ENCODE data around the gene PRCP.
"Not testable (repeated sequence)": the region's sequence is repeated elsewhere in the genome, so short reads cannot be mapped to it uniquely, and the experiment has no call there.

The PRCP gene

DNA sequence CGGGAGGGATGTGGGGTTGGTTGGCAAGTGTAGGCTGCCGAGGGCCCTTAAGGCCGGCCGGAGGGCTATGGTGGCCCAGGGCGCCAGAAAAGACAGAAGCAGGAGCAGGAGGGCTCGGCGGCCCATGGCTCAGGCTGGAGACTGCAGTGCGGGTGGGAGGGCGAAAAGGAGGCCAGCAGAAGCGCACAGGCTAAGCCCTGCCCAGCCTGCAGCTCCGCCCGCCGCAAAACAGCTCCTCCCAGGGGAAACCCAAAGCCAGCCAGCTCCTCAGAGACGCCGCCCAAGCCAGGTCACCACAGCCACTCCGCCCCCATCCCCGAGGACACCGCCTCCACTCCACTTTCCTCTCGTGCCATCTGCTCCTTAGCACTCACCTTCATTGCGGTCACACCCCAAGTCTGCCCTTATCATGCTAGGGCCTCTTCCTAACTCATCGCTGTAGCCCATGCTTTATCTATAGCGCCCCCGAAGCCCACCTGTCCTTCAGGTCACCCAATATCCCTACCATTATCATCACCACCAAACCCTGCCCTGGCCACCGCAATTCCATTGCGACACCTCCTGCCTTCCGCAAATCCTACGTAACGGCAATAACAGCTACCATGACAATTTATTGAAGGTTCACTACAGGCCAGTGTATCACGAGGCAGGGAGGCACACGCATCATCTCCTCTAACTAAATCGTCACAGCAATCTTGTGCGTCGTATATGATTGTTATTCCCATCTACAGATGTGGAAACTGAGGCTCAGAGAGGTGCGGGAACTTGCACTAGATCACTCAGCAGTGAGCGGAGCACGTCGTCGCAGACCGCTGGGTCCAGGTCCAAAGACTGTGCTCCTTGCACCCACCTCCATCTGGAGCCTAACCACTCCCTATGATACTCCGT, at the start of gene PRCP:
Gene PRCP (minus strand): TSS at position 154 of the 888 bp plus-strand sequence. CDS start 28 bp downstream, at position 126.
- DNase-seq: peak; percentile 98

DNA sequence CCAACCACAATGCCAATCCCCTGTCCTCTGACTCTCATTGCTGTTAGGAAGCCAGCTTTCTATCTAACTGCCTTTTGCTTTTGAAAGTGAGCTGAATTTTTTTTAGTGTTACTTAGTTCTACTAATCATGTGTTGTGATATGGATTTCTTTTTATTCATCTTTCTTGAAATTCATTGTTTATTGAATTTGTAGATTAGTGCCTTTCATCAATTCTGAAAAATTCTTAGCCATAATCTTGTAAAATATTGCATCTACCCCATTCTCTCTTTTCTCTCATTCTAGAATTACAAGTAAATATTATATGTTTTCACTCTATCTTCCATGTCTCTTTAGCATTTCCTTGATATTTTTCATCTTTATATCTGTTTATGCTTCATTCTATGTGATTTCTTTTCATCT, 49.1 kb upstream of the PRCP start:
- no peak for DNase-seq

GRCh38 chr11:82945682-82946081, 45.5 kb upstream of the PRCP start:
- DNase-seq: no peak

GRCh38 chr11:82945041-82945440, 44.8 kb upstream of the PRCP start:
- DNase-seq: not testable (repeated sequence)

- DNase-seq: no peak
Observed at GRCh38 chr11:82944198-82944597, 44.0 kb upstream of the PRCP start.

- DNase-seq: not testable (repeated sequence)
Observed at GRCh38 chr11:82943430-82943829, 43.2 kb upstream of the PRCP start.

GRCh38 chr11:82942376-82942775, 42.1 kb upstream of the PRCP start:
- DNase-seq: no peak

DNA sequence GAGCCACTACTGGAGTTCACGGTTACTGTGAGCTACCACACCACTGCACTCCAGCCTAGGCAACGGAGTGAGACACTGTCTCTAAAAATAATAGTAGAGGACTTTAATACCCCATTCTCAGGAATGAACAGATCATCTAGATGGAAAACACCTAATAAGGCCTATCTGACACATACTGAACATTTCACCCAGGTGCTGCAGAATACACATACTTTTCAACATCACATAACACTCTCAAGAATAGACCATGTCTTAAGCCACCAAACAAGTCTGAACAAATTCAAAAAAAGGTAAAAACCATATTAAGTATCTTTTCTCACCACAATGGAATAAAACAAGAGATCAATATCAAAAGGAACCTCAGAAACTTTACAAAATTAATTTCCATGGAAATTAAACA, 39.2 kb upstream of the PRCP start:
- no peak for DNase-seq

DNA sequence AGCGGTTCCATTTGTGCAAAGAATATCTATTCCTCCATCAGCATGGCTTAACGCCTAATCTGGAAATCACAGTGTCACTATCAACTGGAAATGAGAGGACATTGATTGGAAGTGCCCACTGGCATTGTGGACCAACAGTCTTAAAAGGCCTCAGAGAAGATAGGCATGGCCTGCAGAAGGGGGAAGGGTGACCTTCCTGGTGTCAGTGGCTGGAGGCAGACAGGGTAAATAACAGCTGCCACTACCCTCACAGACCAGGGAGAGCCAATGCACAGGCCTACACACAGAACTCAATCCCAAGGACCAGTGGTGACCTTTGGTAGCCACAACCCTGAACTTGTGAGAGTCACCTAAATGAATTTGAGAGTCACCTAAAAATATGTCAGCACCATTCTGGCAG, 37.3 kb upstream of the PRCP start:
- DNase-seq: no peak

DNA sequence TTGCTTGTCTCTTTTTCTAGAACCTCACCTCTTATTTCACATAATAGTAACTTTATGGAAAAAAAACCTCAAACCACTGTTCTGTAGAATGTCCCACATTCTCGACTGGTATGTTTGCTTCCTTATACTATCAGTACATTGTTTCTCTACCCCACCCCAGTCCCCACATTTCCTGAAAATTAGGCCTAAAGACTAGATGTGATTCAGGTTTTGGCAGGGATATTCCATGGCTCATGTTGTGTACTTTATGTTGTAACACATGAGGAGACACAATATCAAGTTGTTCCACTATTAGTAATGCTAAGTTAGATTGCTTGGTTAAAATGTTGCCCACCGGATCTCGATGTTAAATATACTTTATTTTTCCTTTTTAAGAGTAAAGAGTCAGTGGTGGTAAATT, 36.0 kb upstream of the PRCP start:
- no peak for DNase-seq

DNA sequence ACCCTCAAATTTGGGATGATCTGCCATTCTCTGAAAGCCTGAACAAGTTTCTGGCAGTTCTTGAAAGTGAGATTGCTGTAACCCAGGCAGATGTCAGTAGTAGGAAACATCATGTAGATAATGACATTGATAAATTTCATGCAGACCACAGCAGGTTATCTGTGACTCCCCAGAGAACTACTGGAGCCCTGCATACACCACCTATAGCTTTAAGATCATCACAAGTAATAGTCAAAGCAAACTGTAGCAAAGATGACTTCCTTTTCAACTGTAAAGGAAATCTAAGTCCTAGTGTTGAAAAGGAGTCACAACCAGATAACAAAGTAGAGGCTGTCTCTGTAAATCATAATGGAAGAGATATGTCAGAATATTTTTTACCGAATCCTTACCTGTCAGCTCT, 32.3 kb upstream of the PRCP start:
- no peak for DNase-seq

GRCh38 chr11:82930734-82931133, 30.5 kb upstream of the PRCP start:
- DNase-seq: no peak

GRCh38 chr11:82930229-82930628, 30.0 kb upstream of the PRCP start:
- no peak for DNase-seq

DNA sequence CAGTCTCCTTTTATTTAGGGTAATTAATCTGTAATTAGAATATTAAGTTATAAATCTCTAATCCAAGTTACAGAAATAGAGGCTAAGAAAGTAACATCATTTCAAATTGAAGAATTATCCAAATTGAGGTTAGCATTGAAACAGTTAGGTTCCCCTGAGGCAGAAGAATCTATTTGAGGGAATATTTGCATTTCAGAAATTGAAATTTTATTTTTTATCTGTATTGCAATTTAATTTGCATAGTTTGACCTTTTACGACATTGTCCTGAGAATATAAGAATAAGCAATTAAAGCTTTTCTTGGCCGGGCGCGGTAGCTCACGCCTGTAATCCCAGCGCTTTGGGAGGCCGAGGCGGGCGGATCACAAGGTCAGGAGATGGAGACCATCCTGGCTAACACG, 28.9 kb upstream of the PRCP start:
- no peak for DNase-seq

GRCh38 chr11:82927264-82927880, 27.1 kb upstream of the PRCP start:
- no peak for DNase-seq

DNA sequence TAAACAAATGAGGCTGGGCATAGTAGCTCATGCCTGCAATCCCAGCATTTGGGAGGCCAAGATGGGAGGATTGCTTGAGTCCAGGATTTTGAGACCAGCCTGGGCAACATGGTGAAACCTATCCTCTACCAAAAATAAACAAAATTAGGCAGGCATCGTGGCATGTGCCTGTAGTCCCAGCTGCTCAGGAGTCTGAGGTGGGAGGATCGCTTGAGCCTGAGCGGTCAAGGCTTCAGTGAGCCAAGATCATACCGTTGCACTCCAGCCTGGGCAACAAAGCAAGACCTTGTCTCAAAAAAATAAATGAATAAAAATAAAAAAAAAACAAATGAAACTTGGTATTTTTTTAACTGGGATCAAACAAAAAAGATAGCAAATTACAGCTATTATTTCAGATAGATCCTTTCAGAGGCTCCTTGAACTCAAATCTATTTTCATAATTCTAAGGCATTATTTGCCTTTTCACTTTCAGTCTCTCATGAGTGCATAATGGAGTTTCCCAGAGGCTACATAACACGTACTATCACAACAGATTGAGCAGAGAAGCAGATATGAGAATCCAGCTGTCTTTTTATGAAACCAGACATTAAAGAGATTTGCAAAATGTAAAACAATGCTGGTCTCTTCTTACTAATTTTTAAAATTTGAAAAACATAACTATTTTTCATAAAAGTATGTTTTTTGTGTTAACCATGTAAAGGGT, 24.4 kb upstream of the PRCP start:
- no peak for DNase-seq

GRCh38 chr11:82922396-82923173, 22.4 kb upstream of the PRCP start:
- DNase-seq: not testable (repeated sequence)

DNA sequence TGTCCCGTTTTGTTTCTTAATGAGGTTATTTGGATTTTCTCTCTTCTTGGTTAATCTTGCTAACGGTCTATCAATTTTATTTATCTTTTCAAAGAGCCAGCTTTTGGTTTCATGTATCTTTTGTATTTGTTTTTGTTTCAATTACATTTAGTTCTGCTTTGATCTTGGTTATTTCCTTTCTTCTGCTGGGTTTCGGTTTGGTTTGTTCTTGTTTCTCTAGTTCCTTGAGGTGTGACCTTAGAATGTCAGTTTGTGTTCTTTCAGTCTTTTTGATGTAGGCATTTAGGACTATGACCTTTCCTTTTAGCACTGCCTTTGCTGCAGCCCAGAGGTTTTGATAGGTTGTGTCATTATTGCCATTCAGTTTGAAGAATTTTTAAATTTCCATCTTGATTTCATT, 20.0 kb upstream of the PRCP start:
- DNase-seq: not testable (repeated sequence)

- not testable (repeated sequence) for DNase-seq
Observed at GRCh38 chr11:82919786-82920185, 19.6 kb upstream of the PRCP start.

GRCh38 chr11:82909015-82909640, 8.9 kb upstream of the PRCP start:
- DNase-seq: no peak

DNA sequence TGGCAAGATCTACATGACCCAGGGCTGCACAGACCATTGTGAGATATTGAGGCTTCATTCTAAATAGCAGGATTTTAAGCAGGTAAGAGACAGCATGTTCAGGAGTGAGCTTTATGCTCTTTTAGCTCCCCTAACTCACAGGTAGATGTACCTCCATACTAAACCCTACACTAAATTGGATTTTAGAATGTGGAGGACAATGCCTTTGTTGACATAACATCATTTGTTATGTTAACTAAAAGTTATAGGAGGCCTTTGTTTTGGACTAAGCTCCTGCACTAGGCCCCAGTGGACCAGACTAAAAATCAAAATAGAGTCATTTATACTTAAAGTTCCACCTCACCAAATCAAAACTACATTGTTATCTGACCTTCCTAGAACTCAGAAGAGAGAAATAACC, 8.1 kb upstream of the PRCP start:
- DNase-seq: no peak

DNA sequence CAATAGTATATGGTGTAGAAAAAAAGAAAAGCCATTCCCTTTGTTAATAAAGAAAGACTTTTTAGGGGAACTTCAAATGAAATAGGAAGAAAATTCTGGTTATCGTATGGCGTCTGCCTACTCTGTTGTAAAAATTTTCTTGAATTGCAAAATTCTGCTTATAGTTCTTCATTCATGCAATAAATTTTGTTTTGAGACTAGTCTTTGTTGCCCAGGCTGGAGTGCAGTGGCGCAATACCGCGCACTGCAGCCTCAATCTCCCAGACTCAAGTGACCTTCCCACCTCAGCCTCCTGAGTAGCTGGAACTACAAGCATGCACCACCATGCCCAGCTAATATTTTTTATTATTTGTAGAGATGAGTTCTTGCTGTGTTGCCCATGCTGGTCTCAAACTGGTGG, 7.1 kb upstream of the PRCP start:
- no peak for DNase-seq

DNA sequence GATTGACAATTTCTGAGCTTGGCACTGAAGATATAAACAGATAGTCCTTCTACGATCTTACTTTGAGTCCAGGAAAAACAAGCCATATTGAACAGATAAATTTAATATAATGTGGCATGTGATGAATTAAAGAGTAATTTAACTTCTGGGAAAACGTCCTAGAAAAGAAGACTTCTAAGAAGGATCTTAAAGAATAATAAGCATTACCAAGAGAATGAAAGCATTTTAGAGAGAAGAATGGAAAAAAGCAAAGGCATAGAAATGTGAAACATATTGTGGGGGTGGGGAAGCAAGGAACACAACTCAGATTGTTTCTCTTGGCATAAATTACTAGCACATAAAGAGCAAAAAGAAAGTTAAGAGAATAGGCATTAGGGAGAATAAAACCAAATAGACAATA, 6.7 kb upstream of the PRCP start:
- no peak for DNase-seq
